HEK293T (cell line): ENCODE results near the gene NHS.

Experiments used
- BHLHE40 ChIP-seq: fragments of 450-650 bp; IDR thresholded peaks from 2 replicates; pipeline ENCODE4 v1.6.1; 2016; ENCODE audit warnings: mild to moderate bottlenecking, moderate library complexity, borderline replicate concordance
- FOXK2 ChIP-seq: fragments of 450-650 bp; IDR thresholded peaks from 2 replicates; pipeline ENCODE4 v1.6.1; 2016; ENCODE audit warnings: mild to moderate bottlenecking
- FOXM1 ChIP-seq: fragments of 450-650 bp; IDR thresholded peaks from 2 replicates; pipeline ENCODE4 v1.6.1; 2017; ENCODE audit warnings: mild to moderate bottlenecking, borderline replicate concordance
- HDGF ChIP-seq: fragments of 450-650 bp; IDR thresholded peaks from 2 replicates; pipeline ENCODE4 v1.6.1; 2017; ENCODE audit warnings: antibody characterized with exemption, borderline replicate concordance
- LEF1 ChIP-seq: fragments of 450-650 bp; IDR thresholded peaks from 2 replicates; pipeline ENCODE4 v1.6.1; 2017; ENCODE audit warnings: mild to moderate bottlenecking, borderline replicate concordance
- NFRKB ChIP-seq: fragments of 450-650 bp; IDR thresholded peaks from 2 replicates; pipeline ENCODE4 v1.6.1; 2016; ENCODE audit warnings: mild to moderate bottlenecking, moderate library complexity
- SP1 ChIP-seq: fragments of 450-650 bp; IDR thresholded peaks from 2 replicates; pipeline ENCODE4 v1.6.1; 2017
- TARDBP ChIP-seq: fragments of 450-650 bp; IDR thresholded peaks from 2 replicates; pipeline ENCODE4 v1.6.1; 2016
- ZNF384 ChIP-seq: fragments of 450-650 bp; IDR thresholded peaks from 2 replicates; pipeline ENCODE4 v1.6.1; 2016

GRCh38 chrX:17459008-17459611 lies 84.1 kb downstream of the NHS start:
- no peak for TF ChIP-seq NFRKB
- TF ChIP-seq FOXK2: no peak
- no peak for TF ChIP-seq FOXM1
- no peak for TF ChIP-seq SP1
- no peak for TF ChIP-seq LEF1
- no peak for TF ChIP-seq HDGF
- TF ChIP-seq ZNF384: no peak
- TF ChIP-seq BHLHE40: no peak
- no peak for TF ChIP-seq TARDBP
